ENCODE data around the gene CETN2. TPM values are rescaled to one million over a fixed set of nuclear protein-coding genes. Genes with fewer than 3 reads are reported as not detected.
"Not testable (repeated sequence)": the region's sequence is repeated elsewhere in the genome, so short reads cannot be mapped to it uniquely, and the experiment has no call there.

The CETN2 gene
- total RNA-seq, 2 donors from 2014 or later = 44.1 to 54.3 TPM

DNA sequence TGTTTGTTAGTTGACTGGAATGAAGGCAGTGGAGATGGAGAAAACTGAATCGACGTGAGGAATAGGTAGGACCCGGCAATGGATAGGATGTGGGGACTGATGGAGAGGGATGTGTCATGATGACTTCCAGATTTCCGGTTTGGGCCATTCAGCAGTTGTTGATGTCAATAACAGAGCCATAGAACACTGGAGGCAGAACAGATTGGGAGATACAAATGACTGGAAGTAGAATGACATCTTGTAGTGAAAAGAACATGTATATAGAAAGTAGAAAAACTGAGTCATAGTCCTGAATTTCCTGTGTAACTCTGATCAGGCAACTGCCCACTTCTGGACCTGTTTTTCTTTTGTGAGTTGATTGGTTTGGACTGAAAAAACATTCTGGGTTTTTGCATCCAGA is 24.5 kb downstream of the CETN2 start:
- Mint-ChIP-seq H3K27ac (no peak overlapping the region), H3K9me3 (peaks cover 50% of the 10 kb centered on the region), H3K27me3 (ENCODE audit: insufficient read depth) (peaks cover 2% of the 10 kb centered on the region), H3K36me3 (ENCODE audit: low read depth) (no peaks in the 10 kb centered on the region), H3K4me1 (no peaks in the 10 kb centered on the region), H3K4me3 (no peak overlapping the region)
- Histone ChIP-seq H3K27ac (ENCODE audit: low read depth, low read length) (no peak overlapping the region), H3K9me3 (ENCODE audit: control insufficient read depth, low read length) (no peaks in the 10 kb centered on the region), H3K4me3 (ENCODE audit: low read length) (no peak overlapping the region), H3K27me3 (ENCODE audit: control insufficient read depth, insufficient read depth, low read length, poor library complexity, severe bottlenecking) (no peaks in the 10 kb centered on the region), H3K9ac (ENCODE audit: extremely low read depth, low read length, poor library complexity, severe bottlenecking) (no peak overlapping the region), H3K4me1 (ENCODE audit: control insufficient read depth, insufficient read depth, low read length) (no peaks in the 10 kb centered on the region), H3K36me3 (ENCODE audit: control insufficient read depth, insufficient read depth, low read length) (no peaks in the 10 kb centered on the region)
- no peak for TF ChIP-seq CTCF (conservative IDR thresholded peaks at IDR 0.05)
- WGBS, 2 experiments (ENCODE audit: insufficient coverage in 1 of 2, insufficient read length in 1 of 2) = 93 to 95% methylated on average over 4 of the region's 4 CpGs
- DNase-seq = no peak

- Mint-ChIP-seq H3K4me3 (no peak overlapping the region), H3K9me3 (peaks cover 58% of the 10 kb centered on the region), H3K27ac (no peak overlapping the region), H3K36me3 (ENCODE audit: low read depth) (no peaks in the 10 kb centered on the region), H3K27me3 (ENCODE audit: insufficient read depth) (peaks cover 4% of the 10 kb centered on the region), H3K4me1 (no peaks in the 10 kb centered on the region)
- no peak overlapping the region for H3K4me3 ChIP-seq (ENCODE audit: low read length)
- no peaks in the 10 kb centered on the region for H3K4me1 ChIP-seq (ENCODE audit: control insufficient read depth, insufficient read depth, low read length)
- H3K9ac ChIP-seq (ENCODE audit: extremely low read depth, low read length, poor library complexity, severe bottlenecking) = no peak overlapping the region
- TF ChIP-seq CTCF (conservative IDR thresholded peaks at IDR 0.05) = no peak
- no peaks in the 10 kb centered on the region for H3K27me3 ChIP-seq (ENCODE audit: control insufficient read depth, insufficient read depth, low read length, poor library complexity, severe bottlenecking)
- no peaks in the 10 kb centered on the region for H3K36me3 ChIP-seq (ENCODE audit: control insufficient read depth, insufficient read depth, low read length)
- WGBS, 2 experiments (ENCODE audit: insufficient coverage in 1 of 2, insufficient read length in 1 of 2) = 80% methylated on average over 1 of the region's 1 CpG; no CpG with 5 or more reads in 1 of the 2 experiments
- H3K9me3 ChIP-seq (ENCODE audit: control insufficient read depth, low read length) = no peaks in the 10 kb centered on the region
- H3K27ac ChIP-seq (ENCODE audit: low read depth, low read length) = no peak overlapping the region
- DNase-seq = no peak
These were observed 31.6 kb downstream of the CETN2 start for GRCh38 chrX:152798945-152799344.

DNA sequence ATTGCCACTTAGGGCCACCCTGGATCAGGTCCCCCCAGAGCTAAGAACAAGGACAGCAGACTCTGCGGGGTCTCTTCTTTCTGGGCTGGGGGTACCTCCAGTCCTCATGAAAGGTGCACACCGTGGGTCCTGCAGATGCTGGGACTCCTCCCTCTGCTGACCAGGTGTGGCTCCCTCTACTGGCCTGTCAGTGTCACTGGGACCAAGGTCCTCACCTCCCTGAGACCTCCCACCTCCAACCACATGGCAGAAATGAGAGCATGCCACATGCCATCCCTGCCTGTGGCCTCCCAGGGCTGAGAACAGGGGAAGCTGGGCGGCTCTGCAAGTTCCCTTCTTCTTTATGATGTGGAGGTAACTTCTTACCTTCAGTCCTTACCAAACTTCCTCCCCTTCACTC is 43.5 kb downstream of the CETN2 start:
- not testable (repeated sequence) for H3K27ac ChIP-seq (ENCODE audit: low read depth, low read length); H3K4me3 ChIP-seq (ENCODE audit: low read length); H3K27me3 ChIP-seq (ENCODE audit: control insufficient read depth, insufficient read depth, low read length, poor library complexity, severe bottlenecking); DNase-seq; H3K36me3 ChIP-seq (ENCODE audit: control insufficient read depth, insufficient read depth, low read length); H3K9ac ChIP-seq (ENCODE audit: extremely low read depth, low read length, poor library complexity, severe bottlenecking); H3K27ac Mint-ChIP-seq; H3K9me3 ChIP-seq (ENCODE audit: control insufficient read depth, low read length); H3K4me1 ChIP-seq (ENCODE audit: control insufficient read depth, insufficient read depth, low read length); H3K36me3 Mint-ChIP-seq (ENCODE audit: low read depth); H3K4me1 Mint-ChIP-seq; H3K27me3 Mint-ChIP-seq (ENCODE audit: insufficient read depth); H3K4me3 Mint-ChIP-seq
- WGBS, 2 experiments (ENCODE audit: insufficient coverage in 1 of 2, insufficient read length in 1 of 2) = no CpG with 5 or more reads among the region's 3 CpGs
- peaks cover 10% of the 10 kb centered on the region for H3K9me3 Mint-ChIP-seq

Other genes starting within 250 kb of the CETN2 start
- 1 to 10 TPM; 1.7 TPM for gene GABRQ, start 192.9 kb downstream of the CETN2 start, total RNA-seq
- gene MAGEA3, start 132.0 kb downstream of the CETN2 start, total RNA-seq = not detected
- gene CSAG2, start 121.5 kb downstream of the CETN2 start, total RNA-seq = under 1 TPM in 1 of 2 donors, not detected in 1; 0.35 TPM
- gene MAGEA2B, start 116.1 kb downstream of the CETN2 start, total RNA-seq = not detected
- gene CSAG1, start 97.0 kb downstream of the CETN2 start, total RNA-seq = not detected
- gene MAGEA12, start 97.0 kb downstream of the CETN2 start, total RNA-seq = not detected
- under 1 TPM in 1 of 2 donors, not detected in 1; 0.53 TPM for gene MAGEA2, start 76.9 kb downstream of the CETN2 start, total RNA-seq
- under 1 TPM in 1 of 2 donors, not detected in 1; 0.35 TPM for gene CSAG3, start 71.5 kb downstream of the CETN2 start, total RNA-seq
- not detected for gene MAGEA6, start 61.1 kb downstream of the CETN2 start, total RNA-seq
- gene NSDHL, start 306 bp upstream of the CETN2 start, total RNA-seq = 10 to 100 TPM; 25.8 to 34.8 TPM
- 10 to 100 TPM; 13.5 to 20.7 TPM for gene ZNF185, start 67.3 kb upstream of the CETN2 start, total RNA-seq
- under 1 TPM; 0.15 to 0.29 TPM for gene PNMA5, start 163.4 kb upstream of the CETN2 start, total RNA-seq
- 1 to 10 TPM; 5.4 to 7.4 TPM for gene PNMA3, start 225.7 kb upstream of the CETN2 start, total RNA-seq
- 1 to 10 TPM; 5.2 to 7.6 TPM for gene PNMA6A, start 241.7 kb upstream of the CETN2 start, total RNA-seq